ENCODE measurements around the gene B3GALT6.
A peak's percentile ranks its signal among the peaks of the same experiment; 100 is the strongest.

B3GALT6 gene

DNA sequence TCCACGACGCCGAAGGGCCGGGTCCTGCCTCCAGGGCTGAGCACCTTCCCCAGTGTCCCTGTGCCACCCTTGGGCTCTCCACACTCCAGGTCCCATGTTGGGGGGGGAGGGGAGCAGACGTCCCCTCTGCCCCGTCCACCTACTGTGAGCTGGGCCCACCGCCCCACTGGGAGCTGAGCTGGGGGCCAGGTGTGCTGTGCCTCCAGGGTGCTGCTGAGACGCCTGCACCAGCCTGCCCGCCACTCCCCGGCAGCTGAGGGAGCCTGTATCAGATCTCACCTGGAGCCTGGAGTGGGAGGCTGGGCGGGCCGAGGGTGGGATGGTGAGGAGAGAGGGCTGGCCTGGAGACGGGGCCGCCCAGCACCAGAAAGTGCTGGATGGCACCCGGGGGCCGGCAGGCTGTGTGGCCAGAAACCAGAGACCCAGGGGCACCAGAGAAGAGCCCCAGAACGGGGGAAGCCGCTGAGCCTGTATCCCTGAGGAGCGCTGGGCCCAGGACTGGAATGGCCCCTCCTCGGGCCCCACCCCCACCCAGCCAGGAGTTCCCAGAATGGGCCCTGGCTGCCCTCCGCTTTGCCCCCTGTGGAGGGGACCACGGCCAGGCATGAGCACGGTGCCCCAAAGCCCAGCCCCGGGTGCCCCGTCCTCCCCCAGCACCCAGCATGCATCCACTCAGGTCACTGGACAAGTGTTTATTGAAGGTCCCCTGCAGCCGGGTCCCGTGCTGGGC lies 29.0 kb upstream of the B3GALT6 start:
- no peak for DNase-seq

DNA sequence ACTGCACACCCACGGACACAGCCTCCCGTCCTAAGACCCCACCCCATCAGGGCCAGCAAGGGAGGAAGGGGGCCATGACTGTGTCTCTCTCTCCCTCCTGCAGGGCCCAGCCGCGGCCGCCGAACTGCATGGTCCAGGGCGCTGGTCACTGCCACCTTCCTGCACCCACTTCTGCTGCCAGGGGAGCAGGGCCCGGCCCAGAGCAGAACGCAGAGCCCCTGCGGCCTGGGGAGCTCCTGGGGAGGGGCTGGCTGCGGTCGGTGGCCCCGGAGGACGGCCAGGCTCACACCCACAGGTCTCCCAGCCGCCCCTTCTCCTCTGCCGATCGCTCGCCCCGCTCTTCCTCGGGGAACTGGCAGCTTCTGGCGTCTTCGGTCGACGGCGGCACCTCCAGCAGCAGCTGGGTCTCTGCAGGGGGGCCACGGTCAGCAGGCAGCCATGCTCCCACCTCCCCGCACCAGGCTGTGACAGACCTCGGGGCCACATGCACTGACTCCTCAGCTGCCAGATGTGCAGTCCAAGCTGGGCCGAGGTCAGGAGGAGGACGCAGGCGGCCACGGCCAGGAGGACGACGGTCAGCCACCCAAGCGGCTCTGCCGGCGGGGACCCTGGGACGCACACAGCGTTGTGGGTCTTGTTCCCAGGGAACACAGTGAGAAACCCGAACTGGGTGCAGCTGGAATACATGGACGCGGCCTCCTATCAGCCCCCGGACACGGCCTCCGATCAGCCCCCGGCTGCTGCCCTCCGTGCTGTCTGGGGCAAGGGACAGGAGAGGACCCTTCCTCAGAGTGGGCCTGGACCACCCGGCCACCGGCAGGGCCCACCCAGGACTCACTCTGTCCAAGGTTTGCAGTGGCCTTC lies 28.2 kb upstream of the B3GALT6 start:
- no peak for DNase-seq

DNA sequence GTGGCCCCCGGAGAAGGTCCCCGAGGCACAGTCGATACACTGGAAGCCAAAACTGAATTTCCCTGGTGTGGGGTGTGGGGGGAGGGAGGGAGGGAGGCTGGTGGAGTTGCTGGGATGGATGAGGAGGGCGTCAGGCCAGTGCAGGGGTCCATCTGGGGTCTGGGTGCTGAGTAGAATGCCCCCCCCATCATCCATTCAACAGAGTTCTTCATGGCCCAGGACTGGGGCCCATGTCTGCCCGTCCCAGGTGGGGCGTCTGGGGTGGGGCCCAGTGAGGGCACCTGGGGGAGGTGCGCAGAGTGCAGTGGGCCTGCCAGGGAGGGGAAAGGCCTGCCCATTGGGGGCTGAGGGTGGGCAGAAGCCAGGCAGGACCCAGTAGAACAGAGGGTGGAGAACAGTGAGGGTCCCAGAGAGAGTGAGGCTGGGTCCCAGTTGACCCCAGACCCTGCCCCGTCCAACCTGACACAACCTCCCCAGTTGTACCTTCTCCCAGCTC lies 27.6 kb upstream of the B3GALT6 start:
- DNase-seq, result no peak

DNA sequence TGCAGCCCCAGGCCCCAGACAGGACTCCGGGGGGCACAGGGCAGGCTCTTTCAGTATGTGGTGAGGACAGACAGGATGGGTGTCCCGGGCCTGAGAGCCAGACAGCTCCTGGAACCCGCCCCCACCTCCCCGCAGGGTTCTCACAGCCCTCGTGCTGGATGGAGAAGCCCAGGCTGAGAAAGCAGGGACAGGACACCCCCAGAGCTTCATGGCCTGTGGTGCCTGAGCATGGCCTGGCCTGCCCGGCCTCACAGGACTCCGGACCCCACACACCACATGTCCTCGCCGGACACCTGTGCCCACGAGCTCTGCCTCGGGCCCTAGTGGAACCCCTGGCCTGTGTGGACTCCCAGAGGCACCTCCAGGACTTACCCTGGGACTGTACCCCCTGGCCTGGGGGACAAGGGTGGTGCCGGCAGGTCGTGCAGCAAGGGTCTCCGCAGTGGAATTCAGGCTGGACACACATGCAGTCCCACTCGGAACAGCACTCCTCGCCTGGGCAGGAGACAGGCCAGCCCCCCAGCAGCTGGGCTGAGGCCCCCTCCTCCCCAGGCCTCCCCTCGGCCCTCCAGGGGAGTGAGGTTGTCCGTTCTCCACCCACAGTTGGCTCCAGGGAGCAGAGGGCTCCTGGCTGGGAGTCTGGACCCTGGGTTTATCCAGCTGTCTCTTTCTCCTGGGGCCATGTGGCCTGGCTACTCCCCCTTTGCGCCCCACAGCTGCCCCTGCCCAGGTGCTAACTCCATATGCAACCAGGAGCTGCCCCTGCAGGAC lies 26.9 kb upstream of the B3GALT6 start:
- DNase-seq, result no peak

DNA sequence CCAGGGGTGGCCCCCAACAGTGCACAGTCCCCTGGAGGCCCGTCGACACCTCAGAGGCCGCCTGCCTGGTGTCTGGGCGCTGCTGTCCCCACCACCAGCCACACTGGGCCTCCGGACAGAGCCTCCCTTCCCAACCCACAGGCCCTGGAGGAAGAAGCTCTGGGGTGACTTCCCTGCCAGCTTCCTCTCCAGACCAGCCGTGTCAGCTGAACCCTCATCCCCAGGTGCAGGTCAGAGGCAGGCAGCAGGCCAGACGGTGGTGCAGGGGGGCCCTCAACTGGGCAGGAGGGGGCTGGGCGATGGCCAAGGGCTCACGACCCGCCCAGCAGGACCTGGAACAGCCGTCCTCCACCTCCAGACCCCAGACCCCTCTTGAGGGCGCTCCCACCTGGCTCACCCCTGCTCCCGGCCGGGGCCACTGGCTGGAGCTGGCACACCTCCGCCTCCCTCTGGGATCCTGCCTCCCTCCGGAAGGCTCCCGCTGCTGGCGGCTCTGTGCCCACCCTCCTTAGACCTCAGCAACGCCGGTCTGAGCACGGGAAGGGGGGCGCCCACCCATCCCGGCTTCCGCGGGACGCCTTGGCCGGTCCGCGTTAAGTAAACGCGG lies 26.2 kb upstream of the B3GALT6 start:
- DNase-seq, result peak in 1 of 2 donors; percentile 25

DNA sequence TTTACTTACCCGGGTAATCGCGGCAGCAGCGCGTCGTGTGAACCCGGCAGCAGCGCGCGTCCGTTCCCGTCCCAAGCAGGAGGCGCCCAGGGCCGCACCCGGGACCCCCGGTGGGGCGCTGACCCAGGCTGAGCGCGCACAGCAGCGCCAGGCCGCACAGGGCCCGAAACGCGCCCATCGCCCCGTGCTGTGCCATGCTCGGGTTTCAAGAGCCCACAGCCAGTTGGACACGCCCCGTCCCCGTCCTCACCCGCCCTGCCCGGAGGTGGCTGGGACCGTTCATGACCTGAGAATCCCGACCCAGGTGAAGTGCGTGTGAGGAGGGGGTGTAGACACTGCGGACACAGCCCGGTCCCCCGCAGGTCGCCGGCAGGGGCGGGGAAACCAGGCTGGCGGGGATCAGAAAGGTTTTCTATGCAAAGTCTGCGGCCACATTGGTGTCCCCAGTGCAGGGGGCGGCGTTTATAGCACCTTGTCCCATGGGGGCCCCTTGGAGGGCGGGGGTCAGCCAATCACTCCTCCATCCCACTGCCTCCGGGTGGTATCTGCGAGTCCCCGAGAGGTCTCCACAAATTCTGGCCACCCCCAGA lies 25.6 kb upstream of the B3GALT6 start, which contains the start of gene TNFRSF18:
TSS of gene TNFRSF18 (minus strand) at position 217 of the 590 bp plus-strand sequence. CDS start at position 196, 21 bp downstream.
- DNase-seq, result peak; percentile 68 to 70

DNA sequence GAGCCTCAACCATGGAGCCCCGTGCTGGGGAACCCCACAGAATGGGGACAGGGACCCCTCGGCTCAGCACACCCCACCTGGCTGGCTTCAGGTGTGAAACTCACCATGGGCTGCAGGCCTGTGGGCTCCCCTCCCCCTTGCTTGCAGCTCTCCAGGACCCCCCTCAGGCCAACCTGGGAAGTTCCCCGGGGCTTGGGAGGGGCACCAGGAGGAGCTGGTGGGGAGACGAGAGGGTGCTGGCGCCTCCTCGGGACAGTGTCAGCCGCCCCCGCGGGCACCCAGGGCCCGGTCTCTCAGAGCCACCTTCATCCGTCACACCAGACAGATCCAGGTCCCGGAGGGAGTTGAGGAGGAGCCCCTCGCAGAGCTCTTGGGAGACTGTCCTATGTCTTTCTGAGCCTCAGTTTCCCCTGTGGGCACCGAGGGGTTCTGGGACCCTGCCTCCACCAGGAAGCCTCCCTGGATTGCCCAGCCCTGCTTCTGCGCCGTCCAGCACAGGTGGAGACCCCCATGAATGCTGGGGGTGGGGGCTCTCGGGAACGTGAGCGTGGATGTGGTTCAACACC lies 25.0 kb upstream of the B3GALT6 start:
- DNase-seq, result peak in 1 of 2 donors; percentile 40

DNA sequence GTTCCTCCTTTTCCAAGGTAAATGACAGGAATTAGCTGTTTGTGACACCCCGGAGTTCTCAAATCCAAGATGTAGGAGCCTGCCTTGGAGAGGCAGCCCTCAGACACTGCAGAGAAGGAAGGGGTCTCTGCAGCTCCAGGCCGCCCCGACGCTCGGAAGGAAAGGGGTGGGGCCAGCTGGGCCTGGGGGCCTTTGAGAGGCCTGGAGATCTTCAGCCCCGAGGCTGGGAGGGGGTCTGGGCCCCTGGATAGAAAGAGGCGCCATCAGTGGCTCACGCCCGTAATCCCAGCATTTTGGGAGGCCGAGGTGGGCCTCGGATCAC lies 24.5 kb upstream of the B3GALT6 start:
- DNase-seq, result no peak

DNA sequence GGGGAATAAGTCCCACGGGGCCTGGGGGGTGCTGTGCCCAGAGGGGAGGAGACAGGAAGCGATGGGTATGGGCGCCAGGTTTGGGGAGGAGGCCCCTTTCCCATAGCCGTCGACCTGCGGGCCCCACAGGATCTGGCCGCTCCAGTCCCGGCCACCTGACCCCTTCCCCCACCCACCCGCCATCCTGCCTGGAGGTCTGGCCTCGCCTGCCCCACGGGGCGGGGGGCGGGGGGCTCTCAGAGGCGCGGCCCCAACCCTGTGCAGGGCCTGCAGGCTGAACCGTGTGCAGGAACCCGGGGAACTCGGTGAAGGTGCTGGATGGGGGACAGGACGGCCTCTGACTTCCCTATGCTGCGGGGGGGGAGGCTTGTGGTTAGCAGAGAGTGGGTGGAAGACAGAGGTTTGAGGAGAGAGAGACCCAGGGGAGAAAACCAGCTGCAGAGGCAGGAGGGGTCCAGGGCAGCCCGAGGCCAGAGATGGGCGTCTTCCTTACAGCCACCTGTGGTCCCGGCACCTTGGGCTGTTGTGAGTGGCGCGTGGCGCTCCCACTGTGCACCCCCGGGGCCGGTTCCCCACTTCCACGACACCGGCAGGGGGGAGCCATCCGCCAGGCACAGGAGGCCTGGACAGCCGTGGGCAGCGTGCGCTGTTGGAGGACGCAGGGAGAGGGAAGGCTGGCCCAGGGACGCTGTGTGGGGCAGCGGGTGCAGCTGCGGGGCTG lies 23.2 kb upstream of the B3GALT6 start:
- DNase-seq, result peak; percentile 68 to 73

DNA sequence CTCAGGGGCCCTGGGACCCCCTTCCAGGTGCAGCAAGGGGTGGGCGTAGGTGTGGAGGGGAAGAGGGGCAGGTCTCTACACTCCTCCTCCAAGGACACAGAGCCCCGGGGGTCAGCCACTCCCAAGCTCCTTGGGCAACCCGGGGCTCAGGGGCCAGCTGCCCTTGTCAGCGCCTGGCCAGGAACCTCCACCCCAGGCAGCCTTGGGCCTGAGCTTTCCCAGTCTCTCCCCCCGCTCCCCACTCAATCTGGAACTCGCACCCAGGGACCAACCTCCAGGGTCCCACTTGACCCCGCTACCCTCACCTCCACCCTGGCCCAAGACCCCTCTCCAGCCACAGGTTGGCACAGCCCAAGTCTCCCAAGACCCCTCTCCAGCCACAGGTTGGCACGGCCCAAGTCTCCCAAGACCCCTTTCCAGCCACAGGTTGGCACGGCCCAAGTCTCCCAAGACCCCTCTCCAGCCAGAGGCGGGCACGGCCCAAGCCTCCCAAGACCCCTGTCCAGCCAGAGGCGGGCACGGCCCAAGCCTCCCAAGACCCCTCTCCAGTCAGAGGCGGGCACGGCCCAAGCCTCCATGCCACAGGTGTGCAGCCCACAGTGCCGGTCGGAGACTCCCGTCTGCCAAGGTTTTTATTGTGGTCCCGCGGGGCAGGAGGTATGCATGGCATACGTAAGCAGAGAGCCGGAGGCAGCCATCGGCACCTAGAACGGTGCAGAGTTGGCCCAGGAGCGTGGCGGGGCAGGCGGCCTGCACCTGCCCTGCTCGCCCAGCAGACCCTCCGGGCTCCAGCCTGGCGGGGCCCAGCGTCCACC lies 21.1 kb upstream of the B3GALT6 start:
- DNase-seq, result peak in 1 of 2 donors; percentile 12

DNA sequence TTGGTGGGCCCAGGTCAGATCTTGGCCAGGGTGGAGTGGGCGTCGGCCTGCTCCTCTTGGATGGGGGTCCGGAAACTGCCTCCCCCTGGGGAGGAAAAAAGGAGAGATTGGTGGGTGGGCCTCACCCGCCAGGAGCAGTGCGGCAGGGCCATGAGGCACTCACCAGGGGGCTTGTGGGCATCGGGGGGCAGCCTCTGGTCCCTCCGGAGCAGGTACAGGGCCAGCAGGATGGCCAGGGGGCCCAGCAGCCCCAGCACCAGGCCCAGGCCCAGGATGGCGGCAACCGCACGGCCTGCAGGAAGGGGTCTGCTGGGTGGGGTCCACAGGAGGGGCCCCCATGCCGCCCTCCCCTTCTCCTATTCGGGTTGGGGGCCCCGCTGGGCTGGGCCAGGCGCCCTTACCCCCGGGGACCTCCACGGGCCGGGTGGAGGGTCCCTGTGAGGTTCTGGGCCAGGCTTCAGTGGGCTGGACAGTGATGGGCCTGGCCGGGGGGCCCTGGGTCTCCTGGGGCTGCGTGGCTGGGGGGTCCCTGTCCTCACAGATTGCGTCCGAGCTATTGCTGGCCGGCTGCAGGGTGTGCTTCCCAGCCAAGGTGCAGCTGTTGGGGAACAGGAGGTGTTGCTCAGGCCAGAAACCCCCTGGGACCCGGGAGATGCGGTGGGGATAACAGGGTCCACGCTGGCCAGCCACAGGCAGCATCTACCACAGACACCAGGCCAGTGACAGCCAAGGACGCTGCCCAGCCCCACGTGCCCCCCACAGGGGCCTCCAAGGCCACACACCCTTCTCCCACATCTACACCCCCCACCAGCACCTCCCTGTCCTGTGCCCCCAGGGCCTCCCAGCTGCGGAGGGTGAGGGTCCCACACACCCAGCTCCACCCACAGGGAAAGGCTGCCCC lies 20.2 kb upstream of the B3GALT6 start:
- DNase-seq, result no peak

DNA sequence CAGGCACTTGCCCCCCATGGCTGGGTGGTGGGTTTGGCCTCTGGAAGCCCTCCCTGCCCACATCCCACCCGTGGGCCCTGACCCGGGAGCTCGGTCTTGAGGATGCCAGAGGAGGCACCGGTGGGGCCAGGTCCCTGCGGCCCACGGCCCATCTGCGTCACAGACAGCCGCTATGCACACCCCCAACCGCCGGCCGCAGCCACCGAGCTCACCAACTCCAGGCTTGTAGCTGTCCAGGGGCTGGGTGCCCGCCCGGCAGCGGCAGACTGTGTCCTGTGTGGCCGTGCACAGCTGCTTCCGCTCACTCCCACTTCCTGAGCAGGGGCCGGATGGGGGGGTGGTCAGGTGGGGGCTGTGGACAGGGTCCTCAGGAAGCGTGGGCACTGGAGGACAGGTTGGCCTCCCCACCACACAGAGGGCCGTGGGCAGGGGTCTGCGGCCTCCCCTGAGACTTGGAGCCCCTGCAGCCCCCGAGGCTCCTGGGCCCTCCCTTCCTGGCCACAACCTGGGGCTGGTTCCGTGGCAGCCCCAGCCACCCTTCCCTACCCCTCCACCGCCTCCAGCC lies 19.2 kb upstream of the B3GALT6 start:
- no peak for DNase-seq

DNA sequence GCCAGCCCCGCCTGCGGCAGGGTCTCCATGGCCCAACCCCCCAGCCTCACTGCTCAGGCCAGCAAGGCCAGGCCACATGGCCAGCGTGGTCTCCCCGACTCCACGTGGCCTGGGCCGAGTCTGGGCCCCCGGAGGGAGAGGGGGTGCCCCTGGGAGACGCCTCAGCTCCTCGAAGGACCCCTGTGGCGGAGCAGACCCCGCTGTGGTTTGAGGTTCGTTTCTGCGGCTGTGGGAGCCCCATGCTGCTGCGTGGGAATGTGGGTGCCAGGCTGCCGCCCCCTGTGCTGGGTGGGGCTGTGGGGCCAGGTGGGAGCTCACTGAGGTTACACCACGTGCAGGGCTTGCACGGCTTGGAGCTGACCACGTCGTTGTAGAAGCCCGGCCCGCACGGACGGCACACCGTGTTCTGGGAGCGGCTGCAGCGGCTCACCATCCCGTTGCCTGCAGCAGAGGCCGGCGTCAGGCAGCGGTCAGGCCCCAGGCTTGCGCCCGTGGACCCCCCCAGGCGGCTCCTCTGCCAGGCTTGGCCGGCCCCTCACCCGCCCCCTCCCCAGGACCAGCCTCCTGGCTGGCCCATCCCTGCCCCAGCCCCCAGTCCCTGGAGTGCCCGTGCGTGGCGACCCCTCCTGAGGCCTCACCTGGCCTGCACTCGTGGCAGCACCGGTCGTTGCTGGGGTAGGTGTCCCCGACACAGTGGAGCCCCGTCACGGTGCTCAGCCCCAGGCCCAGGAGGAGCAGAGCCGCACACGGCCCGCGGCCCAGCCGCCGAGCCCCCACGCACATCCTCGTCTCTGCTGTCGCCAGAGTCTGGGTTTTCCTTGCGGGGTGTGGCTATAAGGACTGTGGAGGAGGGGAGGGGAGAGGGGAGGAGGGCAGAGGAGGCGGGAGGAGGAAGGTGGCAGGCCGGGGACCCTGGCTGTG lies 18.4 kb upstream of the B3GALT6 start, which contains the start of gene TNFRSF4:
TSS of gene TNFRSF4 (minus strand) at position 809 of the 921 bp plus-strand sequence. CDS start at position 783, 26 bp downstream.
- DNase-seq, result peak; percentile 70 to 75

DNA sequence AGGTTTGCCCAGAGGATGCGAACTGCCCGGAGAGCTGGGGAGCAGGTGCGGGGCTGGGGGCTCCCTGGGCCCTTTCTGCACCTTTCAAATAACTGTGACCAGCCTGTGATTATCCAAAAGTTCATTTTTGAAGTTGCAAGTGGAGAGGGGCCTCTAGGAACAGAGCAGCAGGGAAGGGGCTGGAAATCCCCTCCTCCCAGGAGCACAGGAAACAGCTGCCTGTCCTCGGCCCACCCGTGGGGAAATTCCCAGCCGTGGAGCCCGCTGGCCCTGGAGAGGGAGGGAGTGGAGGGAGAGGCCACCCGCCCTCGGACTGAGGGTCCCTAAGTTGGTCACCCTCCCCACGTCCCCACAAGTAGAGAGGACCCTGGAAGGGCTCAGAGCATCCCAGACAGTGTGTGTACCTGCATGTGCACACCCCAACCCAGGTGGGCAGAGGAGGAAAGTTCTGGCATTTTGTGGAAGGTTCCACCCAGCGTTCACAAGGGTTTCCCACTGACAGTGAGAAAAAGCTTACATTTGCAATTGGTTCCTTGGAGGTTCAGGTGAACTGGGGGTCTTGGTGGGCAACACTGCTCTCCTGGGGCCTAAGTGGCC lies 16.9 kb upstream of the B3GALT6 start:
- DNase-seq, result no peak

DNA sequence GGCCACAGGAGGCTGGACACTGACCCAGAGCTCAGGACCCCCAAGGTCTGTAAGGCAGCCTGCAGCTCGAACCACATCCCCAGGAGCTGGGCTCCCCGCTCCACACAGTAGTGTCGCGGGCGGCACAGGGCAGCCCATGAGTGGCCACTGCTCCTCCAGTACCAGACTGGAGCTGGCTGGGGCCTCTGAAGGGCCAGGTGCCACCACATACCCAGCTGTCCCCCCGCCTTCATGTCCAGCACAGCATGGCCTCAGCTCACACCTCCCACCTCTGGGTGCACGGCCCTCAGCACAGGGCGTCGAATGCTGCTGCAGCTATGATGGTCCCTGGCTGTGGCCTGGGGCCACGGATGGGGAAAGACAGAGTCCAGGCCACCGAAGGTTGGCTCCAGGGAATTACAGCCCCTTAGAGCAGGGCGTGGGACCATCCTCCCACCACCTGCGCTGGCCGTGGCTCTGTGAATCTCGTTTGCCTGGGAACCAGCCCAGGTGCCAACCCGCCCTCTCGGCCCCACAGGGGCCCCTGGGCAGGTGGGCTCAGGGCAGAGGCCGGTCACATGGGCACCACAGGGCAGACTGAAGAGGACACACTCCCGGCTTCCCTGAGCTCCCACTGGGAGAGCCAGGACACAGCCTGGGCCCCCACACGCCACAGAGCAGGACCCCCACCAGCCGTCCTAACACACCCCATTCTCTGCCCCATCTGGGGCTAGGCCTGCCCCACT lies 16.0 kb upstream of the B3GALT6 start:
- DNase-seq, result no peak
